SK-N-DZ (cell line): Measurements from ENCODE around the gene ZNF253. TPM values are rescaled to one million over a fixed set of nuclear protein-coding genes. Genes with fewer than 3 reads are reported as not detected.
"Not testable (repeated sequence)": the region's sequence is repeated elsewhere in the genome, so short reads cannot be mapped to it uniquely, and the experiment has no call there.

Experiments
- DNase-seq: peaks from one replicate; pipeline ENCODE4 v3.0.0-alpha.2; 2015; ENCODE audit warnings: low spot score
- polyA plus RNA-seq, 2 experiments: library from polyadenylated mRNA; depleted of rRNA; stranded (reverse); fragments of >200 nt; gene quantifications; 2 replicates each; pipeline ENCODE4 v1.2.3, GENCODE V29; 2014

Gene ZNF253
- 26.3 and 31.7 TPM in 2 replicates for polyA plus RNA-seq (2014; cell fraction: cytosol; rRNA removed)
- polyA plus RNA-seq (2014; cell fraction: nucleus; rRNA removed) = 21.3 and 27.7 TPM in 2 replicates

DNA sequence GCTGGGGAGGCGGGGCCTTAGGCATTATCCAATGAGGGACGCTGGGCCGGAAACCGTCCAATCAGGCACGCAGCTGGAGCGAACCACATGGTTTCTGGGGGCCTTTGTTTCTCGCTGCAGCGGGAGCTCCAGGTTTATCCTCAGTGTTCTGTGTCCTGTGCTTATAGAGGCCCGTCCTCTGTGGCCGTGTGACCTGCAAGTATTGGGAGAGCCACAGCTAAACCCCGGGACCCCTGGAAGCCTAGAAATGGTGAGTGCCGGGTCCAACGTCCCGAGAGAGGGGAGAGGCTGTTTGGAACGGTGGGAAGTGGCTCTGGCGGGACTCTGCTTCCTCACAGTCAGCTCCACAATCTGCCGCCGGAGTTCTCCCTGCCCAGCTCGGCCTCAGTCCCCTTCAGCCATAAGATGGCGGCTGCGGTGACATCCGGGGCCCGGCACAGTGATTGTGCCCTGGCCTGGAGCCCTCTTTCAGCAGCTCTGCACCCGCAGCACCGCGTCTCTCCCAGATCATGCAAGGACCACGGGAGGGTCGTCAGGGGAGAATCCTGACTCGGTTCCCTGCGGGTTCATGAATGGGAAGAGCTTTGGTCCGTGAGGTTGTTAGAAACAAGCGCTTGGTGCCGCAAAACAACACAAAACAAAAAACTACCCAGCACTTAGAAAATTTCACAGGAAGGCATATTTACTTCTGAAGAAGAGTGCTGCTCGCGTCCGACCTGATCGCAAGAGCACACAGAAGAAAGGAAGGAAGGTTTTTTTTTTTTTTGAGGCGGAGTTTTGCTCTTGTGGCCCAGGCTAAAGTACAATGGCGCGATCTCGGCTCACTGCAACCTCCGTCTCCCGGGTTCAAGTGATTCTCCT lies at the start of gene ZNF253:
ZNF253 (plus strand) TSS at position 133 of the 861 bp plus-strand sequence; CDS start at position 248, 115 bp downstream.
- peak; percentile 97 for DNase-seq

GRCh38 chr19:19816679-19817078 lies 49.0 kb upstream of the ZNF253 start:
- DNase-seq = no peak

GRCh38 chr19:19817357-19817756 lies 48.3 kb upstream of the ZNF253 start:
- no peak for DNase-seq

- no peak for DNase-seq
These were observed 44.8 kb upstream of the ZNF253 start for GRCh38 chr19:19820774-19821320.

DNA sequence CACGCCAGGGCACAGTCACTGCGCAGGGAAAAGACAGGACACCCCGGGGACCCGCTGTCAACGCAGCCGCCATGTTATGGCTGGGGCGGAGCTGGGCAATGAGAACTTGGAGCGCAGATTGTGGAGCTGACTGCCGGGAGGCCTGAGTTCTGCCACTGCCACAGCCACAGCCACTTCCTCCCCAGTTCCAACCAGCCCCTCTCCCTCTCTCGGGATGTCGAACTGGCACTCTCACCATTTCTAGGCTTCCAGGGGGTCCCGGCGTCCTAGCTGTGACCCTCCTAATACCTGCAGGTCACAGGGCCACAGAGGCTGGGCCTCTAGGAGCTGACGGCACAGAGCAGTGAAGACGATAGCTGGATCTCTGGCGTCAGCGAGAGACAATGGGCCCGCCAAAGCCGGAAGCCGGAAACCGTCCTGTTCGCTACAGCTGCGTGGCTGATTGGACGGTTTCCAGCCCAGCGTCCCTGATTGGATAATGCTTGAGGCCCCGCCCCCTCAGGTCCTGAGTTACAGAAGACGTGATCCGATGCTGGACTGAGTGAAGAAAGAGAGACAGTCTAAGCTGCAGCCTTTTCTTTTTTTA lies 44.2 kb upstream of the ZNF253 start, which contains the start of gene ZNF506:
ZNF506 (minus strand) TSS at position 385 of the 586 bp plus-strand sequence; CDS start at position 238, 147 bp downstream.
- DNase-seq = peak; percentile 96

DNA sequence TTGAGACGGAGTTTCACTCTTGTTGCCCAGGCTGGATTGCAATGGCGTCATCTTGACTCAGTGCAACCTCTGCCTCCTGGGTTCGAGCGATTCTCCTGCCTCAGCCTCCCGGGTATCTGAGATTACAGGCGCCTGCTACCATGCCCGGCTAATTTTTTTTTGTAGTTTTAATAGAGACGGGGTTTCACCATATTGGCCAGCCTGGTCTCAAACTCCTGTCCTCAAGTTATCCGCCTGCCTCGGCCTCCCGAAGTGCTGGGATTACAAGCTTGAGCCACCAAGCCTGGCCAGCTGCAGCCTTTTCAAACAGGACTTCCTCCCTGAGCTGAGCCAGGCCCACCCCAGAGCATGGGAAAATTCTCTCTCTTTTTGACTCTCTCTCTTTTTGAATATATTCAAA lies 43.7 kb upstream of the ZNF253 start:
- DNase-seq = peak; percentile 24

GRCh38 chr19:19823916-19824315 lies 41.8 kb upstream of the ZNF253 start:
- no peak for DNase-seq

DNA sequence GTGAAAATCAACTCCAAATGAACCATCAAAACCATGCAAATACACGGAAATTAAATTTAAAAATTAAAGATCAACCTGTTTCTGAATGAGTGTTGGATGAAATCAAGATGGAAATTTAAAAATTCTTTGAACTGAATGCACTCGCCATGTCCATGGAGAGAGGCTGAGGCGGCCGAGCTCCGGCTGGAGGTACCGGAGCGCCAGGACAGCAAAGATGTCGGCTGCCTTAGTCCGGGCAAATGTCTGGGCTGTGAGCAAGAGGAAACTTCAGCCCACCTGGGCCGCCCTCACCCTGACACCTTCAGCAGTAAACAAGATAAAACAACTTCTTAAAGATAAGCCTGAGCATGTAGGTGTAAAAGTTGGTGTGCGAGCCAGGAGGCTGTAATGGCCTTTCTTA lies 38.8 kb upstream of the ZNF253 start:
- DNase-seq = no peak

- DNase-seq = no peak
These were observed 30.1 kb upstream of the ZNF253 start for GRCh38 chr19:19835560-19836038.

DNA sequence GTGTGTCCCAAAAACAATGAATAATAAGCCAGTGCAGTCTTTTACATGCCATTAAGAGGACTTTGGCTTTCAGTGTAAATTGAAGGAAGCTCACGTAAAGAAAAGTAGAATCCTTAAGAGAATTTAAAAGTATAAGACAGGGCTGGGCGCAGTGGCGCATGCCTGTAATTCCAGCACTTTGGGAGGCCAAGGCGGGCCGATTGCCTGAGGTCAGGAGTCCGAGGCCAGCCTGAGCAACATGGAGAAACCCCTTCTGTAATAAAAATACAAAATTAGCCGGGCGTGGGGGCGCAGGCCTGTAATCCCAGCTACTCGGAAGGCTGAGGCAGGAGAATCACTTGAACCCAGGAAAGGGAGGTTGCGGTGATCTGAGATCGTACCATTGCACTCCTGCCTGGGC lies 17.9 kb upstream of the ZNF253 start:
- no peak for DNase-seq

- DNase-seq = no peak
These were observed 16.6 kb upstream of the ZNF253 start for GRCh38 chr19:19849056-19849455.

DNA sequence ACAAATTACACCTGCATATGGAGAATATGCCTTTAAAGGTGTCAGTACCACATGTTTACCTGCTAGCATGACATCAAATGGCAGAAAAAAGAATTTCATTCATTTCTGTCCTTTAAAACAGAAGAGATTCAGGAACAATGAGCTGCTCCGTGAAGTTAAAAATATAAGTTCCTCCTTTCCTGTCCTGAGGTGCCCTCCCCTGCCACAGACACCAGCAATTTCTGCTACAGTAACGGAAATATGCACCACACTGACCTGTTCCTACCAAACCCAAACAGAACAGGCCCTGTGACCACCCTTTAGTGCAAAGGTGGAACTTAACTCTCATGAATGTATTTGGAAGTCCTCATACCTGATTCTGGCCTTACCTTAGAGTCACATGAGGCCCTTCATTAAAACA lies 13.9 kb upstream of the ZNF253 start:
- not testable (repeated sequence) for DNase-seq

DNA sequence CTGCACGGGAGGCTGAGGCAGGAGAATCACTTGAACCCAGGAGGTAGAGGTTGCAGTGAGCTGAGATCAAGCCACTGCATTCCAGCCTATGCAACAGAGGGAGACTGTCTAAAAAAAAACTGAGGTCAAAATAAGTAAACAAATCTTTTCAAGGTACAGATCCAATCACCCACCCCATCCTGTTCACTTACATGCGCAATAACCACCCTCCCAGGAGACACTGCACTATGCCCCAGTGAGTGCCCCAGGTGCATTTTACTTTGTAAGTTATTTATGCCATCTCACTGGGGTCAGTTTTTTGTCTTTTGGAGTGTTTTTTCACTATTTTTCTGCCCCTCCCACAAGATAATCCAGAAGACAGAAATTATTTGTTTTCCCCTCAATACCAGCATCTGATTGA lies 6.9 kb upstream of the ZNF253 start:
- DNase-seq = no peak

DNA sequence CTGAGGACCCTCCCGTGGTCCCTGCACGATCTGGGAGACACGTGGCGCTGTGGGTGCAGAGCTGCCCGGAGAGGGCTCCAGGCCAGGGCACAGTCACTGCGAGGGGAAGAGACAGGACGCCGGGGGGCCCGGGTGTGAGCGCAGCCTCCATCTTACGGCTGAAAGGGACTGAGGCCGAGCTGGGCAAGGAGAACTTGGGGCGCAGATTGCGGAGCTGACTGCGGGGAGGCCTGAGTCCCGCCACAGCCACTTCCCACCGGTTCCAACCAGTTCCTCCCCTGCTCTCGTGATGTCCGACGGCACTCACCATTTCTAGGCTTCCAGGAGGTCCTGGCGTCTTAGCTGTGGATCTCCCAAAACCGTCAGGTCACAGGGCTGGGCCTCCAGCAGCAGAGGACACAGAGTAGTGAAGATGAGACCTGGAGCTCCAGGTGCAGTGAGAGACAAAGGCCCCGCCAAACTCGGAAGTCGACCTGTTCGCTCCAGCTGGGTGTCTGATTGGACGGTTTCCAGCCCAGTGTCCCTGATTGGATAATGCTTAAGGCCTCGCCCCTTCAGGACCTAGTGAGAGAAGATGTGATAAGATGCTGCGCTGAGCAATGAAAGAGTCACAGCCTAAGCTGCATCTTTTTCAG lies 4.8 kb upstream of the ZNF253 start:
- peak; percentile 97 for DNase-seq

- peak; percentile 75 for DNase-seq
These were observed 1.0 kb downstream of the ZNF253 start for GRCh38 chr19:19866611-19867248.

DNA sequence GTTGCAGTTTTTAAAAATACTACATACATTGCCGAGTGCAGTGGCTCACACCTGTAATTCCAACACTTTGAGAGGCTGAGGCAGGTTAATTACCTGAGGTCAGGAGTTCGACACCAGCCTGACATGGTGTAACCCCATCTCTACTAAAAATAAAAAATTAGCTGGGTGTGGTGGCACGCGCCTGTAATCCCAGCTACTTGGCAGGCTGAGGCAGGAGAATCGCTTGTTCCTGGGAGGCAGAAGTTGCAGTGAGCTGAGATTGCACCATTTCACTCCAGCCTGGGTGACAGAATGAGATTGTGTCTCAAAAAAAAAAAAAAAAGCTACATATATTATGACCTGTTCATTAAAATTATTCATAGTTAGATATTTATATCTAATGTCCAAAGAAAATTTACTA lies 4.4 kb downstream of the ZNF253 start:
- not testable (repeated sequence) for DNase-seq

GRCh38 chr19:19871932-19872331 lies 6.2 kb downstream of the ZNF253 start:
- no peak for DNase-seq

- DNase-seq = no peak
These were observed 7.7 kb downstream of the ZNF253 start for GRCh38 chr19:19873381-19873780.

DNA sequence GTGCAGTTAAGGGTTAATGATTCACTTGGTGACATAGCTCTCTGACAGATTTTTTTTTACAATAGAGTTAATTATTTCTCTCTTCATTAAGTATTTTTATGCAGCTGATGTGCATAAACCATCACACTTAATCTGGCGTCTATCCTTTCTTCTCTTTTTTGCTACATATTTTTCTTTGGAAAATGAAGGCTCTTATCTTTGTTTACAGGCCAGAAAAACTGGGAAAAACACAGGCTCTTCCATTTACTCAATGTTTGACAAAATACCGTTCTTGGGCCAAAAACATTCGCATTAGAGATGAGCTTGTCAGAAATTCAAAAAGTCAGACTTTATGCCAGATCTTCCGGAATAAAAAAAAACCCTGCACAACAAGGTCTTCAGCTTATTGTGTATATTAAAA lies 12.0 kb downstream of the ZNF253 start:
- DNase-seq = no peak

- no peak for DNase-seq
These were observed 18.9 kb downstream of the ZNF253 start for GRCh38 chr19:19884583-19884982.
